Stimulated activated CD4-positive, alpha-beta T cell treated with anti-CD3 and anti-CD28 coated beads, Interleukin-4, amount 100 ng/mL, for 48 hours (primary cell): ENCODE measurements around the gene TMEM234.

Experiments used
- DNase-seq, 2 donors: peaks; one replicate each; pipeline ENCODE4 v3.0.0-alpha.2; 2020; ENCODE audit warnings: low read depth in 2 of 2

Gene TMEM234

DNA sequence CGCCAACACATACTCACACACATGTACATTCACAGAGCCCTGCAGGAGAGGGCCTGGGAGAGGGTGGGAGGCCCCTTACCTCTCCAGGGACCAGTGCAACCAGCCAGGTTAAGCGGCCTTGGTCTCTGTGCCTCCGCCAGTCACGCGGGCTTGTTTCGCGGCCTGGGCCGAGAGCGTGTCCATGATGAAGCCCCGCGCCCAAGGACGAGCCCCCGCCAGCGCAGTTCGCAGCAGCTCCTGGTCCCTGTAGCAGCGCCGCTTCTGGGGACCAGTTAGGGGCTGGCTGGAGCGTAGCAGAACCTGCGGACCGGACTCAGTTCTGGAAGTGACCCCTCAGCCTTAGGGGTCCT, 17.6 kb upstream of the TMEM234 start:
- no peak for DNase-seq

DNA sequence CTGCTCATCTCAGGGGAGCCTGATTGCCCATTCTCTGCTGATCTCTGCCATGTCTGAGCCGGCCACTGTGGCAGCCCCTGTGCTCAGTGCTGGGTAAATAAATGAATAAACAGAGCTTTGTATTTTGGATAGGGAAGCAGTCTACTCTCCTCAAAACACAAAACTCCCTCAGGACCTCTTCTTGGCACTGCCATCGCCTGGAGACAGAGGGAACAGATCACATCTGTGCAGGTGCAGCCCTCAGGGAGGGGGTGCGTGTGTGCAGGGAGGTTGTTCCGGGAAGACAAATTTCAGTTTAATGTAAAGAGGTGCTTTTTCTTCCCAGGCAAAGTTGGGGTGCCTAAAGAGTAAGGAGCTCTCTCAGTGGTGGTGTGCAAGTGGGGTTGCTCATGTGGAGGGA, 17.2 kb upstream of the TMEM234 start:
- no peak for DNase-seq

DNA sequence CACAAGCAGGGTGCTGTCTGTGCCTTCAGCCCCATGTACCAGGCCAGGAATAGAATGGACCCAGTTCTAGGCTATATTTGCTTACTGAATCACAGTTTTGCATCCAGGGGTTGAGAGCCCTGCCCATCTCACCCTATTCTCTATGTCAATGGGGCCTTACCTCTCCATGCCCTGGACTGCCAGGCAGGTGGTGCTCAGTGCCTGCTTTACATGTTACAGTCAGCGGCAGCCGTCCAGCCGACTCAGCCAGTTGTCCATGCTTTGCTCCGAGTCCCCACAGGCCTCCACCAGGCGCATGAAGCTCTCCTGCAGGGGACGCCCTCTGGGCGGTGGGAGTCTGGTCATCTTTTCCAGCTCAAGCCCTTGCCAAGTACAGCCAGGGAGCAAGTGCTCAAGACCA, 12.6 kb upstream of the TMEM234 start:
- no peak for DNase-seq

DNA sequence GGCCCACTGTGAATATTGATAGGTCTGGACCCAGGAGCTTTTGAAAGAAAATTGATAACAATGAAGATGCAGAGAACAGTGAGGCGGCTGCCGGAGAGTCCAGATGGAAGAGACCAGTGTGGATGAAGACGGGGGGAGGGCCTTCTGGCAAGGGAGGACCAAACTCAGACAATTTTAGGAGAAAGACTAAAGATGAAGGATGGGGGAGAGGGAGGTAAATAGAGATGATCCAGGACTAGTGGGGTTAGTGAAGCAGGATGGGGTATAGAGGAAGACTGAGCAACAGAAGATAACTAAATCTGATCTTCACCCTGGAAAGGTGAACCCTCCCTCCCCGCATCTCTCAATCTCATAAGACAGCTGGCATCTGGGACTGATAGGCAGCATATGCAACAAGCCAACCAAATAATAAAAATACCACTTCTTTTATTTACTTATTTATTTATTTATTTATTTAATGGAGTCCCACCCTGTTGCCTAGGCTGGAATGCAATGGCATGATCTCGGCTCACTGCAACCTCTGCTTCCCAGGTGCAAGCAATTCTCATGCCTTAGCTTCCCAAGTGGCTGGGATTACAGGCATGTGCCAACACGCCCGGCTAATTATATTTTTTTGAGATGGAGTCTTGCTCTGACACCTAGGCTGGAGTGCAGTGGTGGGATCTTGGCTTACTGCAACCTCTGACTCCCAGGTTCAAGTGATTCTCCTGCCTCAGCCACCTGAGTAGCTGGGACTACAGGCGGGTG, 10.6 kb upstream of the TMEM234 start:
- no peak for DNase-seq

DNA sequence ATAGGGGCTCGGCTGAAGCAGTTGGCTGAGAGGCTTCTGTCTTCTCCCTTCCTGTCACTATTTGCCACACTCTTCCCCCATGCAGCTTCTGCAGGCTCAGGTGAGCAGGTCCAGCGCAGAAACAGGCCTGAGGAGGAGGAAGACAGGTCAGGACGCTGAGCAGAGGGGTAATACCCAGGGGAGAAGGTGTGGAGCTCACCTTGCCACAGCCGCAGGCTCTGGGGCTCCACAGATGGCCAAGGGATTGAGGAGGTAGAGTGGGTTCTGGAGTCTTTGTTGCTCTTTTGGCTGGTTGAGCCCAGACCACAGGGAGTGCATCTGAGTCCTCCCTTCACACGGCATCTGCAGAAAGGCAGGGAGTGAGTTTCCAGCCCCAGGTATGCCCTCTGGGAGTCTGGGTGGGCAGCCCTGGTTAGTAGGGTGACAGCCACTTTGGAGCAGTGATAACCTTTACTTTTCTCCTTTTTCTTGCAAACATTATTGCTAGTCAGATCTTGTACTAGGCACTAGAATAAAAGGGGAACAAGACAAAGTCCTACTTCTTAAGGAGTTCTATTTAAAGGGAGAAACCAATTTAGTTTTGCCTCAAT, 9.8 kb upstream of the TMEM234 start:
- no peak for DNase-seq

DNA sequence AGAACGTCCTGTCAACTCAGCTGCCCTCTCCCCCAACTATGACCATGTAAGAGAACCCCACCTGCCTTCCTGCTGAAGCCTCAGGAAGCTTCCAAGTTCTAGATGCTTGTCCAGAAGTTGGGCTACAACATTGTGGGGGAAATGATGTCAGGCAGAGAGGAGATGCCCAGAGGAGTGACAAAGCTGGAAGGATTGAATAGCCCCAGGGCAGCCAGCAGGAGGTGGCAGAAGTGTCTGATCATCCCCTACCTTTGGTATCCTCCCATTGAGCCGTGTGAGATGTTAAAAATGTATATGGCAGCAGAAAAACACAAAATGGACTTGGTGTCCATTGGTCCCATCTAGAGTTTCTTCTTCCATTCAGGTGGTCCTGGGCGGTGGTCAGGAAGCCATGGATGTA, 6.6 kb upstream of the TMEM234 start:
- no peak for DNase-seq

DNA sequence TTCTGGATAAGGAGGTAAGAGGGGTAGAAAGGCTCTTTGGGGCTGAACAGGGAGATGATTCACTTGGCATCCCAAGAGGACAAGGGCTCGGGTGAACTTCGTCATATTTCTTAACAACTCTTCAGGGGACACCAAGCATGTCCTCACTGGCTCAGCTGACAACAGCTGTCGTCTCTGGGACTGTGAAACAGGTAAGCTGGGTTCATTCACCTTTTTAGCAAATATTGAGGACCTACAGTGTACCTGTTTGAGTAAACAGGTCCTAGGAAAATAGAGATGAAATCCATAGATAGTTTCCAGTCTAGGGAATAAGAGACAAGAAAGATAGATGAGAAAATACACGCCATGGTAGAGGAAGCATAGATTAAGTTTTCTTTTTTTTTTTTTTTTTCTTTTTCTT, 2.1 kb upstream of the TMEM234 start:
- DNase-seq: no peak

DNA sequence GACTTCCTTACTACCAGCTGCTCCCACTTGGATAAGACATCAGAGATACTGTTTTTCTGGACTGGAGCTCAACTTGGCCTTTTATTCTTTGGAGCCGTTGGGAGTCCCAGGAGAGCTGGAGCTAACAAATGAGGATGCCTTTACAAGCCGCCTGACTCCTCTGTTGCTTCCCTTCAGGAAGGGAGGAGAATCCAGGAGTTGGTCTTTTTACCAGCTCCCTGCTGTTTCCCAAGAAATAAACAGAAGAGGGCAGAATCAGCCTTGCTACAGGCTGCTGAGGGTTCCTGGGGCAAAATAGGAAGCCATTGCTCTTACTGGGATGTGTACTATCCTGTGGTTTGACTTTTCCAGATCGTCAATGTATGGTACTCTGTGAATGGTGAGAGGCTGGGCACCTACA, 1.5 kb upstream of the TMEM234 start:
- DNase-seq: no peak

DNA sequence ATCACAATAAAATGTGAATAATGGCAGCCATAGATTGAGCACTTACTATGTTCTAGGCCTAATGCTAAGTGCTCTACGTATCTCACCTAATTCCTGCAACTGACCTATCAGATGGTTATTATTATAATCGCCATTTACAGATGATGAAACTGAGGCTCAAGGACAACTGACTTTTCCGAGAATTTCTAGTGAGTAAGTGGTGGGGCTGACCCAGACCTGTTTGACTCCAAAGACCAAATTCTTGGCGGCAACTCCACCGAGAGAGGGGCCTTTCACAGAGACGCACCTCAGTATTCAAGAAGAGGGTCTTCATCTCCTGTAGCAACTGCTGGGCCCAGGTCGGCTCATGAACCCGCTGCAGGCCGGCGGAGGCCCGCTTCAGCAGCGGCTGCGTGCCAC, 573 bp downstream of the TMEM234 start:
- no peak for DNase-seq

DNA sequence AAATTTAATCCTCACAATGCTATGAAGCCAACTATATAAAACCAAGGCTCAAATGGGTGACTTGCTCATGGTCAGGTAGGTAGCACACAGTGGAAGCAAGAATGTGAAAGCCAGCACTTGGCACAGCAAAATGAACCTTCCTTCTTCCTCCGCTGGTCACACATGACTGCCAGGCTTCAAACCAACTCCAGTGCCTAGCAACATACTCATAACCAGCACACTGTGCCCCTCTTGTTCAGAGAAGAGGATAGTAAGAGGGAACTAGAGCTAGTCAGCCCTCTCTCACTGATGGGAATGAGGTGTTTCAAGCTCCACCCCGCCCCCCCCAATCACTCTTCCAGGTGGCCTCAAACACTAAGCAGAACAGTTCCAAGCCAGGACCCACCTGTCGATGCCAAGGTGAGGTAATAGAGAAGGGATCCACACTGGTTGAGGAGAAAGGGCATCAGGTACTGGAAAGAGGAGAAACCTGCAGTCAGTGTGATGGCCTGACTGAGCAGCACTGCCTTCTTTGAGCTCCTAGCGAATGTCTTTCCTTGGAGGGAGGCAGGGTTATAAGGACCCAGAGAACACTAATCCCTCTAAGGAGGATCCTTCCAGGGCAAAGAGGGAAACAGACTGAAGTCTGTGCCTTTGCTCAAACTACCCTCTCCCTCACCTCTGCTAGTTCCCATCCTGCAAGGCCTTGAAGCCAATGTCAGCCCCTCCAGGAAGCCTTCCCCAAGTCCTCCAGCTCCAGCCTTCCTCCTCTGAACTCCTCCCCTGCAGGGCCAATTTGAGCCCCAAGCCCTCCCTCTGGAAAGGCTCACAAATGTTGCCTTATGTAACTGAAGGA, 1.2 kb downstream of the TMEM234 start:
- no peak for DNase-seq

DNA sequence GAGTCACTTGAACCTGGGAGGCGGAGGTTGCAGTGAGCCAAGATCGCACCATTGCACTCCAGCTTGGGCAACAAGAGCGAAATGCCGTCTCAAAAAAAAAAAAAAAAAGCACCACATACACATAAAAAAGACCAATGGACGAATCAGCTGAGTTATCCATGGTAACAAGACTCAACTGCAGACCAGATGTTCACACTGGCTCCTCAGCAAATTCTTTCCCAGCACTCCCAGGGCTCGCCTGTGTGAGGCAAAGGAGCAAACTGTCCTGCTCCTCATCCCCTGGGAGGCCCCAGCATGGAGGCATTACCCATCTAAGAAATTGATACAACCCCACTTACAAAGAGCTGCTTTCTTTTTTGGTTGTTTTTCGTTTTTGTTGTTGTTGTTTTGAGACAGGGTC, 3.1 kb downstream of the TMEM234 start:
- DNase-seq: no peak

DNA sequence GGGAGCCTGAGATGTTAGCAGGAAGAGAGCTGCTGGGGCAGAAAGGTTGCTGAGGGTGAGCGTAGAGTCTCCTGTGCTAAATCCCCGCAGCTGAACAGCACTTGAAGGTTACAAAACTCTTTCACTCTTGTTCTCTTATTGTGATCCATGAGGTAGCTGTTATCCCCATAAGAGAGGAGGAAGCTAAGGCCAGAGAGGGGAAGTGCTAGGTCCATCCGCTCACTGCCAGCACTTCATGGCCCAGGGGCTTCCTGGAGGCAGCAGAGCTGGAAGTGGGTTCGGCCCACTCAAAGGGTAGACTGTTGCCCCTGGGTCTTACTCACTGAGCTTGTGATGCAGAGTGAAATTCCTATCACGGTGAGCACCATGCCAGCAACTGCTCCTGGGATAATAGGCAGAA, 5.6 kb downstream of the TMEM234 start:
- DNase-seq: no peak

DNA sequence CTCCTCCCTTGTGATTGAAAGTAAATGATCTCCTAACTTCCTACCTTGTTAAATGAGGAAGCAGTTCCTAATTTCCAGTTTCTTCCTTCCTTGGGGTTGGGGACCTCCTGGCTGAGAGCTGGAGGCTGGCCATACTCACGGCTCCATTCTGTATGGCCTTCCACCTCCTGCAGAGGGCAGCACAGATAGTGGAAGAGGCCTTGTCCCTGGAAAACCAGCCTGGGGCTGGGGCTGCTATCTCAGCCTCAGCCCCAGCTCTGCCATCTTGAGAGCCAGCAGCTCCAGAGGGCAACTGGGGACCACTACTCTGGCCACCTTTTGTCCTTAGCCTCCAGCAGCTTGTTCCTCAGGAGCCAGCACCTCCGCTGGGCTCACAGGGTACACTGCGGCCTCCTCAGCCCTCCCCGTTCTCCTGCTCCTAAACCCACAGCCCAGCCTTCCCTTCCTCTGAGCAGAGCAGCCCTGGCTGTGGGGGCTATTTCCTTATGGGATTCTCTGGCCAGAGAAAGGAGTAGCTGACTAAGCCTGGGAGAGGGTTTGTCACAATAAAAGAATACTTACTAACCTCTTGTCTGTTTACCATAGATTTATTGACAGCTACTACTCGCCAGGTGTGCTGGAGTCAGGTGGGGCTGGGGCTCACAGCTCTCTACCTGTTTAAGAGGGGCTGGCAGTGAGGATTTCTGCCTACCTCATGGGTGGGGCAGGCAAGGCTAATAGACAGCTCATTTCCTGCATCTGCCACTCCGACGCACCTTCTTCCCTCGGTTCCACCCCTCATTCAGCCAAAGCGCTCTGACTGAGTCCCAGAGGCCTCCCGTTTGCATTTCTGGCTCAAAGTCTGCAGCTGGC, 6.3 kb downstream of the TMEM234 start:
- peak in 1 of 2 donors; percentile 54 for DNase-seq

DNA sequence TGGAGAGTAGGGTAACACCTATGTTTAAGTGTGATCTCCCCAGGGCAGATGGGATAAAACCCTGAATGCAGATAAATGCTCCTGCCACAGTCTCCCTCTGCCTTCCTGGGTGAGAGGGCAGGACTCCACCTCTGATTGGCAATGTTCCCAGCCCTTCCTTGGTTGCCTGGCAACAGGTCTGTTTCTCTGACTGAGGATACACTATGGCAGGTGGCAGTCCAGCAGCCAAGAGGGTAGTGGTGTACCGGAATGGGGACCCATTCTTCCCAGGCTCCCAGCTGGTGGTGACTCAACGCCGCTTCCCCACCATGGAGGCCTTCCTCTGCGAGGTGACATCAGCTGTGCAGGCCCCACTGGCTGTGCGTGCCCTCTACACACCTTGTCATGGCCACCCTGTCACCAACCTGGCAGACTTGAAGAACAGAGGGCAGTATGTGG, 13.2 kb downstream of the TMEM234 start, which contains the start of gene DCDC2B:
Gene DCDC2B, plus strand, starts transcription at position 199 of the 438 bp plus-strand sequence. Its CDS starts 5 bp downstream, at position 204.
- no peak for DNase-seq

DNA sequence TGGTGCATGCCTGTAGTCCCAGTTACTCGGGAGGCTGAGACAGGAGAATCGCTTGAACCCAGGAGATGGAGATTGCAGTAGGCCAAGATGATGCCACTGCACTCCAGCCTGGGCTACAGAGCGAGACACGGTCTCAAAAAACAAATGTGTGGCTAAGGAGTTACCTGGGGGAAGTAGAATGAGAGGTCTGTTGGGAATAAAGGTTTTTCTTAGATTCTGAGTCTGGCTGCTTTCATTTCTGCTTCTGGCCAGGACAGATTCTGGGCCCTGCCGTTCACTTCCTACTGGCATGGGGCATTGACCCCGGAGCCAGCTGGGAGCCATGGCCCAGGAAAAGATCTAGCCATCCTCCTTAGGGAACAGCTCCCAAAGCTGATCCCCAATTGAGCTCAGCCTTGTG, 13.7 kb downstream of the TMEM234 start:
- no peak for DNase-seq

DNA sequence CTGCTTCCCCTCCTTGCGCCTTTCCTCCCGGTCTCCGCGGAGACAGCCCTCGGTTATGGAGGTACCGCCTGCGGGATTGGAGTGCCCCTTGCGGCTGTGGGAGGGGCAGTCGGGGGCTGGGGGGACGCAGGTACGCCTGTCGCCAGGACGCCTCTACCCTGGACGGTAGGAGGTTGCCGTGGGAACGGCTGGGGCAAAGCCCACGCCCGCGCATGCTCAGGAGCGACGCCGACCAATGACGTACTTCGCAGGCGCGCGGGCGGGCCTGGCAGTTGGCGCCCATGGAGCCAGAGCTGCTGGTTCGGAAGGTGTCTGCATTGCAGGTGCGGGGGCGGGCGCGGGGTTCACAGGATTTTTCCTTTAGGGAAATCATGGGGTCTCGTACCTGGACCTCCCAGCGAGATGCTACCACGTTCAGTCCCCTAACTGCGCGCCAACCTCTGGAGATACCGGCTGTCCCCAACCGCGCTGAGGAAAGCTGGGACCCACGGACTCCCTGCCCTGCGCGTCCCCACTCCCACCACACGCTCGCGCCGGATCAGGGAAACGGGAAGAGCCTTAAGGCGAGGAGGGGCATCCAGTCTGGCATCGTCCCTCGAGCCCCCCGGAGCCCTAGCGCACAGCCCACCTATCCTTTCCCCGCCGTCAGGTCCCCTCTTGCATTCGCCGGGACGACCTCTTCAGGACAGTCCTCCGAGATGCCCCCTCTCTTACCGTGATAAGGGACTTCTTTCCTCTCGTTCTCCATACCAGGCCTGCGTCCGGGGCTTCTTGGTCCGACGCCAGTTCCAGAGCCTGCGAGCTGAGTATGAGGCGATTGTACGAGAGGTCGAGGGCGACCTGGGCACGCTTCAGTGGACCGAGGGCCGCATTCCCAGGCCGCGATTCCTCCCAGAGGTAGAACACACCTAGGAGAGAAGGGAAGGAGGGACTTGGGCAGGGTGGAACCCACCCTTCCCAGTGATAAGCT, 16.5 kb downstream of the TMEM234 start, which contains the start of gene IQCC:
Gene IQCC, plus strand, starts transcription at position 271 of the 970 bp plus-strand sequence. Its CDS starts 11 bp downstream, at position 282.
- peak; percentile 77 to 82 for DNase-seq

DNA sequence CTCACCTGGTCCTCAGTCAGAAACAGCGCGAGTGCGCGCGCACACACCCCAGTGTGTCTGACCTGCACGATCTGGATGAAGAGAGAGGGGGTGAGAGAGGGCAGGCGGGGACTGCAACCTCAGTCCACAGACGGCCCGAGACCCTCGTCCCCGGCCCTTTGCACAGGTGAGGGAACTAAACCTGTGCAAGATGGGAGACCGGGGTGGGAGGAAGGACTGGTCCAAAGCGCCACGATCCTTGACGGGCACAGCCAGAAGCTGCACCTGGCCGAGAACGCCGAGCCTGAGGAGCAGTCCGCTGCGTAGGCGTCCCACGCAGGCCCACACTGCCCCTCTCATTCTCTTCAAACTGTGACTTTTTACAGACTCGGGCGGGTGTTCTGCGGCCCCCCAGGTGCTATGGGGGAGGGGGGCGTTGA, 17.2 kb downstream of the TMEM234 start:
- DNase-seq: no peak

DNA sequence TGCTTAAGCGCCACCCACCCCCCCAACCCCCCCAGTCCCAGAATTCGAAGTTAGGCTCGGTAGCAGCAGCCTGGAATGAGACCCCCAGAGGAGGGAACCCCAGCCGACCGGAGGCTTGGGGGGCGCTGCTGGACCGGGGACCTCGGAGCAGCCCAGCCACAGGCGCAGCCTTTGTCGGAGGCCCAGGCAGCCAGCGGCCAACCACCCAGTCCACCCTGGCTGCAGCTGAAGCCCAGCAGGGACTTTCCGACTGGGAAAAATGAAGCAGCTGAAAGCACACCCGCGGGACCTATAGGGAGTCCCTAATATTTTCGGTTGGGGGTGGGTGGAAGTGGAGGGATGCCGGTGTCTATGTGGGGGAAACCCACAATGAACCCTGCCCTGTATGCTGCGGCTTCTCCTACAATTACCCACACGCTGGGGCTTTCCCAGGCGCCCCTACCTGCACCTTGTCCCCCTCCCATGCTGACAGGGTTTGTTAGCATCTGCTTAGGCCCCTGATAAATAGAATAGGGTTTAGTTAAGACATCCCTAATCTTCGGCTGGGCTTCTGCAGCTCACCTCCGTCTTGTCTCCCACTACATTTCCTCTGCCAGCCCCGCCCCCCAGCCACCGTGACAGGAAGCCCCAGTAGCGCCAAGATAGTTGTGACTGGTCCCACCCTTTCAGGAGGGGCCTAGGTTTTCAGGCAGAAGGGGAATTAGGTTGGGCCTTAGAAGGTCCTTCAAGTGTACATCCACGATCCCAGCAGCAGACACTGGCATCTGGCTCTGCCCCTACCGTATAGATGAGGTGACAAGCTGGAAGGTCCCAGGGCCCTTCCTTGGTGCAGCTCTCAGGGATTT, 20.9 kb downstream of the TMEM234 start:
- peak; percentile 70 to 77 for DNase-seq

DNA sequence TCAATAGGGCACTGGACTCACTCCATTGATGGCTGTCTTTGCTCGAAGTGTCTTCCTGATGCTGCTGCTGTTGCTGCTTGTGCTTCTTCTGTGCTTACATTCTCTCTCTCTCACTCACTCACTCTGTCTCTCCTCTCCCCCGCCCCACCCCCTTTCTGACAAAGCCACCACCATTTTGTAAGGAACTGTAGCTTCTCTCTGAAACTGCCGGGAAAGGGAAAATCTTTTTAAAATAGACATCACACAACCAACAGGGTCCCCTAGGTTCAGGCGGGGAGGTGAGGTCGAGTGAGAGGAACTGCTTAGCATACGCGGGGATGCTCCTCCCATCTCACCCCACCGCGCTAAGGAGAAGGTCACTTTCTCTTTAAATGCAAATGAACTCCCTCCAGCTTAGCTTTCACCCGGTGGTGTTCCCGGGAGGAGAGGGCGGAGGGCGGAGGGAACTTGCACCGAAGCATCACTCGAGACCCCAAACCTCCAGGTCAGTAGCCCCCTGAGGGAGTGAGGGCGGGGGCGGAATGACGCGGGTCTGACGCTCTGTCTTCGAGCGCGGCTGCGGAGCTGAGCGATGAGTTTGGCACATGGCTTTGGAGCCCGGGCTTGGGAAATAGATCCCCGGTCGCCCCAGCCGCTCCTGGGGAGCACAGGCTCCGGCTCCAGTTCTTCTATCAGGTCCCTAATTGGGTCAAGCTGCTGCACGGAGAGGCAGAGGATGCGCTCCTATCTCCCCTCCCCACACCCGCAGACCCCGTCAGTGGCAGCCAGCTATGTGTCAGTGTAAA, 21.7 kb downstream of the TMEM234 start, which contains the start of gene CCDC28B:
Gene CCDC28B, plus strand, starts transcription at position 370 of the 785 bp plus-strand sequence. CDS start 1,341 bp downstream, outside the sequence.
- no peak for DNase-seq
